ENCODE data around the gene LDB2.

GRCh38 chr4:16550531-16550930, 347.9 kb downstream of the LDB2 start:
- no peak for TF ChIP-seq CTCF (conservative IDR thresholded peaks at IDR 0.05; ENCODE audit: low read depth, low read length)
- TF ChIP-seq EZH2 (IDR thresholded peaks at IDR 0.05; ENCODE audit: low read length, unreplicated experiment) = no peak
- no peak for TF ChIP-seq EZH2phosphoT487 (IDR thresholded peaks at IDR 0.05; ENCODE audit: borderline replicate concordance, low read length)

Measured in PC-3 (cell line).